GM18951 (cell line): ENCODE measurements around the gene SCD5.
"Not testable (repeated sequence)": the region's sequence is repeated elsewhere in the genome, so short reads cannot be mapped to it uniquely, and the experiment has no call there.

ENCODE experiments used
- POLR2A ChIP-seq: IDR thresholded peaks from 4 replicates; pipeline ENCODE4 v1.6.1; 2011; ENCODE audit warnings: mild to moderate bottlenecking; ENCODE audit not compliant: insufficient read length, insufficient read depth; ENCODE audit errors: extremely low read depth
- in situ Hi-C: fragments of 300-500 bp; cut with MboI; formaldehyde crosslinking; loops from one replicate; pipeline ENCODE4 v1.12.0; 2022; ENCODE audit warnings: low sequenced_read_pairs, mixed read lengths, inconsistent platforms; ENCODE audit not compliant: unreplicated experiment

SCD5 gene

DNA sequence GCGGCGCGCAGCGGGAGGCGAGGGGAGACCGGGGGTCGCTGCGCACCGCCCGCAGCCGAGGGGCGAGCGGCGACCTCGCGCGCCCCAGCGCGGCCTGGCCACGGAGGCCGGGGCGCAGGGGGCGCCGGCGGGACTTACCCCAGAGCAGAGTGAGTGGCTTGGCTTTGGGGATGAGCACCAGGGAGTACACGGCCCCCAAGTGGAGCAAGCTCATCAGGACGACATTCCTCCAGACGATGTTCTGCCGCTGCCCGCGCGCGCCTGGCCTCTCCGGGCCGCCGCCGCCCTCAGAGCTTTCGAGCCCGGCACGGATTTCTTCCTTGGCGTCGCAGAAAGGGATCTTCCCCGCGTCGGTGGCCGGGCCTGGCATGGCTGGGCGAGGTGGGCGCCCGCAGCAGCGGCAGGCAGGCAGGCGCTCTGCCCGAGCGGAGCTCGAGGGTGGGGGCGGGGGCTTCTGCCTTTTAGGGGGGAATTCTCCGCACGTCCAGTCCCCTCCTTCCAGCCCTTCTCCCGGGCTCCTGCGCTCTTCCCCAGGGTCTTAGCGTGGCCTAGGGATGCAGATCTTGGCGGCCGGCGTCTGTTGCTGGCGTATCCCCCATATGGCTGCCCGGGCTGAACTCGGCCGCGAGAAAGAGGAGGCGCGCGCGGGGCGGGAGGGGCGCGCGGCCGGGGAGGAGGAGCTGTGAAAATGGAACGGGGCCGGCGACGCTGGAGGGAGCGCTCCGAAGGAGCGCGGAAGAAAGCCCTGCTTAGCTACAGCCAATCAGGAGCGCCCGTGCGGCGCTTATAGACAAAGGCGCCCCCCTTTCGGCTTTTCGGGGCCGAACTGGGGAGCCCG lies at the start of gene SCD5:
Gene SCD5, minus strand, starts transcription at position 629 of the 838 bp plus-strand sequence. Its CDS starts 259 bp downstream, at position 370.
- in situ Hi-C loops: no loop called here
- TF ChIP-seq POLR2A: no peak

DNA sequence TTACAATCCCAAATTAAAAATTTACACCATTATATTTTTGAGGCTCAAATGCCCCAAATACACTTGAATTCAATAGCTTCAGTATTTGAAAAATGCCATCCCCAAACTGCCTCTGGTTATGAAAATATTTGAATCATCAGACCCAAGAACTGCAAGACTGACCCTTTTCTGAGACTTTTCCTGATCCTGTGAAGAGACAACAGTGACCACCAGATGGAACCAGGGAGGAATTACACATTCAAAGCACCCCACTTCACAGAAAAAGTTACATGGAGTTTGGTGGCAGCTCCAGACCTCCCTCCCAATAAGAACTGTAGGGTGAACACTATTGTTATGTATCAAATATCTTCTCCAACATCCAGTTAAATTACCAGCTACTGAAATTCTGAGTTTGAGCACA lies 44.0 kb upstream of the SCD5 start:
- in situ Hi-C loops: no loop called here
- no peak for TF ChIP-seq POLR2A

DNA sequence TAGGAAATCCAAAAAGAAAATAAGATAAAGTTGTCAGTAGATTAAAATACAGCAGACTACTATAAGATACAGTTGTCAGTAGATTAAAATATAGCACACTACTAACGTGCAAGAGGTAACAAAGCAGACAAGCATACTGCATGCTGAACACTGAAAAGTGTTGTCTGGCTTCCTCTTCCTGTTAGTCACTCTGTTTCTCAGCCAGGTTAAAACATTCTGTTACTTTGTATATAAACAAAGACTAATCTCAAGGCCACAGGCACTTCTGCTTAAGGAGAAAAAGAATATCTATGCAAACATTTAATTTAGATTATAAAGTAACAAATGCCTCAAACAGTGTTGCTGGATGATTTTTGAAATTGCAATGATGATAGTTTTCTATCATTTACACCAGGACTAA lies 41.0 kb upstream of the SCD5 start:
- in situ Hi-C loops: no loop called here
- no peak for TF ChIP-seq POLR2A

DNA sequence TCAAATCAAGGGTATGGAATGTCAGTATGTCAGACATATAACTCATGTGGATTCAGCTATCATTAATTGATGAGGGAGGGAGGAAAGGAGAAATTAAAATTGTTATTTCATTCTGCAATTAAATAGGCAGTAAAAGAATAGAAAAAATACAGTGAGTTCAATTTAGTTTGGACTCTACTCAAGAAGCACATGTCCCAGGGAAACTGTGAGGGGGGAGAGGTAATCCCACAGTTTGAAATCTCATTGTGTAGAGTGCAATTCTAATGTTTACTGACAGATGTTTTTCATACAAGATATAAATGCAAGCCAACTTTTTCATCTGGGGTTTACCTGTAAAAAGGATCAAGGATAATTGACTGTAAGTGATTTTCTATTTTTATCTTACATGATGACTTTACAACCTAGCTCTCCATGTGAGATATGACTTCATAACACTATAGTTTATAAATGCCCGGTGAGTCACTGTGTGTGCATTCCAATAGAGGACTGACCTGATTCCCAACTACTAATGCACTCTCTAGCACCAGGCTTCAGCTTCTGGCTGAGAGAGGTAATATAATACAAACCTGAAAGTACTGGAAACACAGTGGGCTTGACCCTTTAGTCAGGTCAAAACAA lies 35.2 kb upstream of the SCD5 start:
- in situ Hi-C loops: no loop called here
- TF ChIP-seq POLR2A: no peak

DNA sequence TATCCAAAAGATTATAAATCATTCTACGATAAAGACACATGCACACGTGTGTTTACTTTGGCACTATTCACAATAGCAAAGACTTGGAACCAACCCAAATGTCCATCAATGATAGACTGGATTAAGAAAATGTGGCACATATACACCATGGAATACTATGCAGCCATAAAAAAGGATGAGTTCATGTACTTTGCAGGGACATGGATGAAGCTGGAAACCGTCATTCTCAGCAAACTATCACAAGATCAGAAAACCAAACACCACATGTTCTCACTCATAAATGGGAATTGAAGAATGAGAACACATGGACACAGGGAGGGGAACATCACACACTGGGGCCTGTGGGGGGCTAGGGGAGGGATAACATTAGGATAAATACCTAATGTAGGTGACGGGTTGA lies 34.5 kb upstream of the SCD5 start:
- in situ Hi-C loops: not testable (repeated sequence)

DNA sequence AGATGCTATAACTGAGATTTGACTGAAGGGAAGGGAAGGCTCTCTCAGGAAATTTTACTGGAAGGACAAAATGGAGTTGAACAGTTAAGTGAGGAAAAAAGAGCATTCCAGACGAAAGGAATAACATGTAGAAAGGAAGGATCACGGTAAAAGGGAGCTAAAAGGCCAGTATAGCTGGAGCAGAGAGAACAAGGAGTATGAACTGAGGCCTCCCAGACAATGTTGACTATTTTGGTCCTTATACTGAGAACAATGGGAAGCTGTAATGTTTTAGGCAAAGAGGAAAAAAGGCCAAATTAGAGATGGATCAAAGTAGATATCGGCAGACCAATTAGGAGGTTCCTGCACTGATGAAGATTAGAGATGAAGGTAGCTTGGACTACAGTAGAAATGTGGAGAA lies 26.8 kb upstream of the SCD5 start:
- in situ Hi-C loops: no loop called here
- no peak for TF ChIP-seq POLR2A

DNA sequence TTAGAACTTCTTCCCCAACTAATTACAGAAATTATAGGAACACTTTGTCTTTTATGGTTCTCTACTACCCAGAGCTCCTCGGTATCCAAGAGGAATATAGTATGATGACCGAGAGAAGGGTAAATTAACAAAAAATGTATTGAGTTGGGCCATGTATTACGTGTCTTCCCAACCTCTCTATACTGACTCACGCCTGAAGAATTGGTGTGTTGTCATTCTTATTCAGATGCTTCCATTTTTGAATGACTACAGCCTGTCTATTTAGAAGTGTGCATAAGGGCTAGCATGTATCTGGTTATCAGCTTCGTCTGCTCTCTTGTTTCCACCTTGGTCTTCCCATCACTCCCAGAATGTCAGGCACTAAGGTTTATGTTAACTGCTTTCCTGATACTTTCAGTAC lies 24.5 kb upstream of the SCD5 start:
- in situ Hi-C loops: no loop called here
- TF ChIP-seq POLR2A: no peak

DNA sequence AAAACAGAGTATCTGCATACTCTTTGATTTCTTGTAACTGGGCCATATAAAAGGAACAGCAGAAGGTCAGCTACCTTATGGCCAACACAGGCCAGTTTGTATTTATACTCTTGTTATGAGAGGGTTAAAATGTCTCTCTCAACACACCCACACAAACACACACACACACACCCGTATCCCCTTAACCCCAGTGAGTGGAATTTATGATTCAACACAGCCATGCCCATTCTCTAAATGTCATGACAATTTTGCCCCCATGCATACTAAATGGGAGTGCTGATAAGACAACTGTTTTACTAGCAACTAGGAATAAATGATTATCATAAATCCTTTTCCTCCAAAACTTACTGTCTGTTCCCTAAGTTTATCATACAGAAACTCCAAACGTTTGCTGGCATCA lies 22.1 kb upstream of the SCD5 start:
- in situ Hi-C loops: no loop called here
- no peak for TF ChIP-seq POLR2A

DNA sequence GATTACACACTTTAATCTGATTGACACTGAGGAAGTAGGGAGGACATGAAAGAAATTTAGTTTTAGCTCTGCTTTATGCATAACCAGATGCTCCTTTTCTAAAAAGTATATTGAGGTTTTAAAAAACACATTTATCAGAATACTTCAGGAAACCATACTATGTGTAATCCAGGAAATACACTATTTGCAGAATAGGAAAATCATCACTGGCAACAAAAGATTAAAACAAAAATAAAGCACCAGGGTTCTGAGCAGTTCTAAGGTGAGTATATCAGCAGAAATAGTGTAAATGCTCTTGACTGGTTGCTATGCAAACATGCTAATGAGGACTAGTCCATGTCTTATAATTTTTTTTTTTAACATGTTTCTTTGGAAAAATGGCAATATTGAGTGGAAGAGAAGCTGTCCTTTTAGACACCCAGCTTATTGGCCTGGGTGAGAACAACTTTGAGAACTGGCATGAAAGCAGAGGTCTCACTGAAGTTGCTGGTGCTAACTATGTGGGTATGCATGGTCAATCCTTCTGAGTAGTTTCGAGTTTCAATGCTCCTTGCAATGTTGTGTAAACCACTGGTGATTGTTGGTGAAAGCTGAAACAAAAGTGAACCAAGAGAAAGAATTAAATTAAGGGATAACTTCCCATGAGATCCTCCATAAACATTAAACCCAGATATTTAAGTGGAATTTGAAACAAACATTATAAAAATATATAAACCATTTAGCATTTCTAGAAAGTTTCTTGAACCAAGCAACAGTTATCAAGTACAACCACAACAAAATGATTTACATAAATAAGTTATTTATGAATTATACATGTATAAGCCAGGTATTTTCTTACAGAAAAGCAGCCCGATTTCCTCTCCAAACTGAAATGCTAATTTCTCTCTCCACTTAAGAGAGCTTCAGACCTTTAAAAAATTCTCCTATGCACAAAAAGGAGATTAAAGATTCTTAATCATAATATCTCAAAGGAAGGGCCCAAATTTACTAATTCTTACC lies 20.4 kb upstream of the SCD5 start:
- no peak for TF ChIP-seq POLR2A
- in situ Hi-C loops: no loop called here

DNA sequence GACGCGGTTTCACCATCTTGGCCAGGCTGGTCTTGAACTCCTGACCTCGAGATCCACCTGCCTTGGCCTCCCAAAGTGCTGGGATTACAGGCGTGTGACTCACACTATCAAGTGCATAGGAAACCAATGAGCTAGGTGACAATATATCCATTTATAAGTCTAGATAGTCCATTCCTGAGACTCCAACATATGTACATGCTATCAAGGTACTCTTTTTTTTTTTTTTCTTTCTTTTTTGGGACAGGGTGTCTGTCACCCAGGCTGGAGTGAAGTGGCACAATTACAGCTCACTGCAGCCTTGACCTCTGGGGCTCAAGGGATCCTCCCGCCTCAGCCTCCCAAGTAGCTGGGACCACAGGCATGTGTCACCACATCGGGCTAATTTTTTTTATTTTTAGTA lies 18.3 kb upstream of the SCD5 start:
- in situ Hi-C loops: not testable (repeated sequence)

DNA sequence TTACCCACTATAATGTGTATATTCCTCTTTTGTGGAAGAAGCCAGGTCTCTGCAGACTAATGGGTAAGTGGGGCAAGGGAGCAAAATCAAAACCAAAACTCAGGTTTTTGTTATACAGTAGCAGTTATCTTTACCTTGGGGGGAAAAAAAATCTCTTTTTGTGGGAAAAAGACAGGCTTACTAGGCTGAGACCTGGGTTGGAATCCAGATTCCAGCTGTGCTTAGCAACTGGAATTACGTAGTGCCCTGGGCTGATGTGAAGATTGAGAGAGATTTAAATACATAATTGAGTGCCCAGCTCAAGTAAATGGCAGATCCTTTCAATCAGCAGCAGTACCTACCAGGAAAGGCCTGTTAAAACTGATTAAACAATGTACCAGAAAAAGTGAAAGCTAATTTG lies 15.4 kb upstream of the SCD5 start:
- in situ Hi-C loops: no loop called here
- TF ChIP-seq POLR2A: no peak

DNA sequence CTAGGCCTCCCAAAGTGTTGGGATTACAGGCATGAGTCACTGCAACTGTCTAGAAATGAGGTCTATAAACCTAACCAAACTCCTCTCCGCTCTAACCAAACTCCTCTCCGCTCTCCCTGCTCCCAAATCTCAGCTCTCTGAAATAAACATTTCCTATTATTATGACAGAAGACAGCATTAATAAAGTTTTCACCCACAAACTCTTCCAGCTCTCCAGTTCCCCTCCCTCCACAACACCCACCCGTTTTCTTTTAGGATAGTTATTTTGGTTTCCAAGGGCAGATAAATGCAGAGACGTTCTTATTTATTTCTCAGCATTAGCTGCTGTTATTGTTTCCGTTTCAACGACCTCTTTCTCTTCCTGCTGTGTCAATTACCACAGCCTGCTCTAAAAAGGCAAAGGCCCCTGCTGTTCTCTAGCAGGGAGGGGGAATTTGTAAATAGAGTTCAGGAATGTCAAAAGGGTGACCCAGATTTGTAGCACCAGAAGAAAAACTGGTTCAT lies 13.3 kb upstream of the SCD5 start:
- in situ Hi-C loops: no loop called here
- TF ChIP-seq POLR2A: no peak

DNA sequence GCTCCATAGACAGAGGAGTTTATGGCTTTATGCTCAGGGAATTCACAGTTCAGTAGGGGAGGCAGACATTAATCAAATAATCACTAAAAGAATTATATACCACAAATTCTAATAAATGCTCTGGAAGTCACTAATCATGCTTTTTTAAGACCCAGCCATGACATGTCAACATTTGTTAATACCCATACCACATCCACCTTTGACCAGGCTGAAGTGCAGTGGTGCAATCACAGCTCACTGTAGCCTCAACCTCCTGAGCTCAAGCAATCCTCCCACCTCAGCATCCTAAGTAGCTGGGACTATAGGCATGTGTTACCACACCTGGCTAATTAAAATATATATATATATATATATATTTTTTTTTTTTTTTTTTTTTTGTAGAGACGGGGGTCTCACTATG lies 12.8 kb upstream of the SCD5 start:
- in situ Hi-C loops: no loop called here
- no peak for TF ChIP-seq POLR2A

DNA sequence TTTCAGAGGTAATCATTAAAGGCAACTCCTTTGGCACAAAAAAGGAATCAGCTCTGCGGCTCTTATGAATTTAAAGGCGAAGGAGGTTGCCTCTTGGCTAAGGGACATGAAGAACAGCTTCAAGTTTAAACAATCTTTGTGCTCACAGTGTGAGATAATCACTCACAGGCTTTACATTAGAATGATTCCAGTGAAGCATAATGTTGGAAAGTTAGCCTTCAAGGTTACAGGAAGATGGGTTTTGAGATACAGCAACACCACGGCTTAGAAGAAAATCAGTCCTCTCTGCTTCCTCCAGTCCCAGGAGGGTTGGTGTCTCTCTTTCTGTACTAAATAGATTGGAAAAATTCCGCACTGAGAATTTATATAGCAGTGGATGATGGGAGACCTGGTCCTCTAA lies 11.6 kb upstream of the SCD5 start:
- in situ Hi-C loops: no loop called here
- no peak for TF ChIP-seq POLR2A

DNA sequence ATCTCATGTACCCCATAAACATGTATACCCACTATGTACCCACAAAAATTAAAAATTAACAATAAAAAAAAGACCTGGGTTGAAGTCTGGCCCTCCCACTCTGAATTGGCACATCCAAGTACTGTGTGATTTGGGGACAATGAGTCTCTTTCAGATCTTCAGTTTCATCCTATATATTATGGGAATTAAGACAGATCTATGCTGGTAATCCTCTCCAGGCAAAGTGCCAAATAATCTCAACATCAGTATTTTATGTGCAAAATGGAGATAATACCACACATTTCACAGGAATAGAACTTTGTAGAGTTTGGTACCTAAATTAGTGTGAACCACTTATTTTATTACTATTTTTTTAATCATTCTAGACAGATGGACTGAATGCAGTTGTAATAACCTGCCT lies 11.0 kb upstream of the SCD5 start:
- in situ Hi-C loops: no loop called here
- TF ChIP-seq POLR2A: no peak
